Measurements from ENCODE around the gene FBXO30.

Gene FBXO30

DNA sequence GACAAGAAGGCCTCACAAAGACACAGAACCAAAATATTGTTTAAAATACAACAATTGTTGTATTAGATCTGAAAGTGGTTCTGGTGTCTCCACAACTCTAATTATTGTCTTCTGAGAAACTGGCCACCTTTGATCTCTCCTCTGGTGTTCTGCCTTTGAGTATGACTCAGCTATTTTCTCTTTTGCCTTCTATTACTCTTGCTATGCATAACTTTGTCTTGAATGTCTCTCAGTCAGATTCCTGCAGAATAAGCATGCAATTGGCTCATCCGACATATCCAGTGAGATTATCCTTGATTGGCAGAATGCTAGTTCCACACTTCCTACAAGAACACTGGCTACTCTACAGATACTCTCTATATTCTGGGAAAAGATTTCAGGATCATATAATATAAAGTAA, 65.0 kb downstream of the FBXO30 start:
- no peak for DNase-seq (ENCODE audit: low read depth)

DNA sequence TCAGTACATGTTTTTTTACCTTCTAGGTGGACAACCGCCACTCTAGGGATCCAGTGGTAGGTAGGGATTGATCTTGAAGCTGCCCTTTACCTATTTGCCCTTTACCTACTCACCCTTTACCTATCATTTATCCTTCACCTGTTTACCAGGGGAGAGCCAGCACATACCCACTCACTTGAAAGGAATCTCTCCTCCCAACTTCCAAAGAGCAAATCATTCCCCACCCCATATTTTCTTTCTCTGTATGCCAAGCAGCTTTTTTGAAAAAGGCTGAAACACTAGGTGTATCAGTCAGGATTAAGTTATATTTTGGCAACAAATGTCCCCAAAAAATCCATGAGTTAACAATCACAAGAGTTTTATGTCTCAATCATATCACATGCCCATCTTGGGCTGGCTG, 68.7 kb downstream of the FBXO30 start:
- DNase-seq (ENCODE audit: low read depth), result no peak

DNA sequence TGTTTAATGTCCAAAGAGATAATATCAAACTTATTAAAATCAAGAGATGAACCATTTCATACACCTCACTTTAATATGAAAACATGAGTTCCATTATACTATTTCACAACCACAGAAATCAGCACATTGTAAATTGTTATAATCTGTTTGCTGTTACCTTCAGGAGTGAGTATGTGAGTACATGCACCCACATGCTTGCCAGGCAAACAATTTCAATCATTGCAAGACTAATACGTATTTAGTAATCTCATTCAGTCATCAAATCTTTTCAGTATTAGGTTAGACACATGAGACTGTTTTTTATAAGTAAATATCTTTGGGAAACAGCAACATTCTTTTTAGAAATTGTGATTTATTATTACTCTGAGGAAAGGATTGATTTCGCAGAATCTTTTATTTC, 70.0 kb downstream of the FBXO30 start:
- no peak for DNase-seq (ENCODE audit: low read depth)

Measured in stimulated activated CD8-positive, alpha-beta memory T cell treated with anti-CD3 and anti-CD28 coated beads, Interleukin-12 subunit alpha, Interleukin-12 subunit beta, amount 100 ng/mL, for 4 hours (primary cell).